K562 treated with DMSO at 1 percent for 4 hours (cell line): Measurements from ENCODE around the gene NEK4. TPM values are rescaled to one million over a fixed set of nuclear protein-coding genes. Genes with fewer than 3 reads are reported as not detected.

Source experiments
- total RNA-seq: library from RNA; unstranded; fragments of 300-600 nt; gene quantifications from 2 replicates; pipeline ENCODE4 v1.2.3, GENCODE V29; 2022; ENCODE audit not compliant: insufficient read depth

Gene NEK4
- total RNA-seq, result 7.2 and 10.7 TPM in 2 replicates

GRCh38 chr3:52770496-52771333, at the start of gene NEK4:
Gene NEK4 (minus strand): TSS chr3:52770940. CDS start chr3:52770746, 194 bp downstream.

GRCh38 chr3:52794612-52795099, 23.9 kb upstream of the NEK4 start, which contains the start of gene ITIH3:
Gene ITIH3 (plus strand): TSS chr3:52794796. CDS start chr3:52794804, 8 bp downstream.

GRCh38 chr3:52777127-52777958, 6.6 kb upstream of the NEK4 start, which contains the start of gene ITIH1:
Gene ITIH1 (plus strand): TSS chr3:52777599. CDS start chr3:52777616, 17 bp downstream.

GRCh38 chr3:52705688-52706686, 64.8 kb downstream of the NEK4 start, which contains the start of the genes GLT8D1 and SPCS1:
Gene GLT8D1 (minus strand): TSS chr3:52705791. CDS start chr3:52700460, 5,331 bp downstream.
Gene SPCS1 (plus strand): TSS chr3:52706106. CDS start chr3:52706247, 141 bp downstream.

GRCh38 chr3:52685709-52686691, 84.7 kb downstream of the NEK4 start, which contains the start of the genes GNL3 and PBRM1:
Gene GNL3 (plus strand): TSS chr3:52686032. CDS start chr3:52686093, 61 bp downstream.
Gene PBRM1 (minus strand): TSS chr3:52685913.

Other genes with a start within 250 kb of the NEK4 start
- gene NT5DC2, start 237.1 kb downstream of the NEK4 start, total RNA-seq, result 219 and 226 TPM in 2 replicates
- gene UQCC5, start 234.3 kb downstream of the NEK4 start, total RNA-seq, result 4.0 and 37.3 TPM in 2 replicates
- 18.0 and 19.6 TPM in 2 replicates for gene PBRM1, start 85.0 kb downstream of the NEK4 start, total RNA-seq
- 25.1 and 33.0 TPM in 2 replicates for gene GNL3, start 84.9 kb downstream of the NEK4 start, total RNA-seq
- 31.8 and 35.5 TPM in 2 replicates for gene GLT8D1, start 65.1 kb downstream of the NEK4 start, total RNA-seq
- gene SPCS1, start 64.8 kb downstream of the NEK4 start, total RNA-seq, result 63.1 and 82.8 TPM in 2 replicates
- not detected in 2 replicates for gene ITIH1, start 6.7 kb upstream of the NEK4 start, total RNA-seq
- not detected in 2 replicates for gene ITIH3, start 23.9 kb upstream of the NEK4 start, total RNA-seq
- not detected in 2 replicates for gene ITIH4, start 59.7 kb upstream of the NEK4 start, total RNA-seq
- 2.8 and 8.5 TPM in 2 replicates for gene MUSTN1, start 64.1 kb upstream of the NEK4 start, total RNA-seq
- gene STIMATE, start 126.6 kb upstream of the NEK4 start, total RNA-seq, result 7.3 and 9.0 TPM in 2 replicates